Stimulated activated CD4-positive, alpha-beta T cell treated with anti-CD3 and anti-CD28 coated beads, Interleukin-15, amount 100 ng/mL, for 48 hours (primary cell): Measurements from ENCODE around the gene KRIT1.

Experiments used
- DNase-seq, 2 donors: peaks; one replicate each; pipeline ENCODE4 v3.0.0-alpha.2; 2020; ENCODE audit warnings: low read depth in 2 of 2

KRIT1 gene

DNA sequence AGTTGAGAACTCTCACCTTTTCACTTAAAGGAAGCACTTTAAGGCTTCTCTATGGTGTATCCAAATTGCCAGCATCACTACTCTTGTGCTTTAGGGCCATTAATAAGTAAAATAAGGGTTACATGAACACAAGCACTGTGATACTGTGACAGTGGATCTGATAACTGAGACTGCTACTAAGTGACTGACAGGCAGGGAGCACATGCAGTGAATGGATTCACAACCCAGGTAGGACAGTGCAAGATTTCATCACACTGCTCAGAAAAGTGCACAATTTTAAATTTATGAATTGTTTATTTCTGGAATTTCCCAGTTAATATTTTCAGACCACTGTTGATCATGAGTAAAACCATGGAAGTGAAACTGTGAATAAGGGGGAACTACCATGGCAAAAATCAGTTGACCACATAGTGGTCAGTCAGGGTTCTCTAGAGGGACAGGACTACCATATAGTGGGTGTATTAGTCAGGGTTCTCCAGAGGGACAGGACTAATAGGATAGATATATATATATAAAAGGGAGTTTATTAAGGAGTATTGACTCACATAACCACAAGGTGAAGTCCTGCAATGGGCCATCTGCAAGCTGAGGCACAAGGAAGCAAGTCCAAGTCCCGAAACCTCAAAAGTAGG lies 90.5 kb downstream of the KRIT1 start:
- no peak for DNase-seq

DNA sequence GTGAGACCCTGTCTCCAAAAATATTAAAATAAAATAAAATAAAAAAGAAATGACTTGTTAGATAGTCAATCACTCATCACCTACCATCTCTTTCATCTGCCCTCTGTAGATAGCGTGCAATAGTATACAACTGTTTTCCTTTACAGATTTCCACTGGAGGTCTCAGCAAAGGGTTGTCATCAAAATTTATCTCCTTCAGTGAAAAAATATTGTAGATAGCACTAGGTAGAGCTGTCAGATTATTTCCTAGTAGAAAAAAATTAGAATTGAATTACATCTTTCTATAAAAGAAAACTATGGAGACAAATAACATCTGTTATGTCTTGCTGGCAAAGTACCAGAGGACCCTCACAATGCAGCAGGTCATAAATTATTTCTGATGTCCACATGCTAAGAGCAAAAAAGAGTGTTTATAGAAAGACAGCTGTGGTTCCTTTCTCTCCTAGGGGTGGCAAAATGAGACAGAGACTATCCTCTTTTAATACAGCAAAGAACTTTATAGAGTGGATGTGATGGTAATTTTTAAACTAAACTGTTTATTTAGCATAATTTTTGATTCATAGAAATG lies 95.2 kb downstream of the KRIT1 start:
- DNase-seq: no peak

DNA sequence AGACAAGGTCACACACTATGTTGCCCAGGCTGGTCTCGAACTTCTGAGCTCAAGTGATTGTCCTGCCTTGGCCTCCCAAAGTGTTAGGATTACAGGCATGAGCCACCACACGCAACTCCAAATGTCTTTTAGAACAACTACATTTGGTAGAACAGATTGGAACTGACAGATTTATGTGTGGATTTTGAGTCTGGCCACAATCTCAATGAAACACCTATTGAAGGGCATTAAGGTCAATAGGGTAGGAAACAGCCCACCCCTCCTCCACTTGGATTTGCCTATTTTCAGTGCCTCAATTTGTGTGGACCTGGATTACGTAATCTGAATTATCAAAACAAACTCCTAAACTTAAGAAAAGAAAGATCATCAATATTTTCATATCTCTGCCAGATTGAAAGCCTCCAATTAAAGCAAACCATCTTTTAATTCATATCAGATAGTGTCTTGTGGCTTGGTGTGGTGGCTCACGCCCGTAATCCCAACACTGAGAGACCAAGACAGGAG lies 95.9 kb downstream of the KRIT1 start:
- no peak for DNase-seq
